SK-N-SH (cell line): ENCODE measurements around the gene ARG2. TPM values are rescaled to one million over a fixed set of nuclear protein-coding genes. Genes with fewer than 3 reads are reported as not detected.

Experiments
- CTCF ChIA-PET: fragments of 300-600, 350-600 bp; formaldehyde crosslinking; extraction: SDS; loops from one replicate; lab custom pipeline; 2021; lab: Yijun Ruan, JAX
- POLR2A ChIA-PET: fragments of 350-600 bp; sonication (Branson Sonifier 250); formaldehyde crosslinking; extraction: SDS; loops from one replicate; lab custom pipeline; 2020; ENCODE audit warnings: antibody characterized with exemption, inconsistent platforms; lab: Yijun Ruan, JAX
- DNase-seq: peaks from one replicate; pipeline ENCODE4 v3.0.0; 2012
- H2AFZ ChIP-seq: fragments of 200-600 bp; sonication (generic); 2 replicates; pipeline ENCODE4 v1.8.1; 2016; ENCODE audit warnings: antibody characterized with exemption, mild to moderate bottlenecking, low read depth
- H3F3A ChIP-seq: fragments of 200-600 bp; sonication (generic); replicated peaks from 2 replicates; pipeline ENCODE3; 2016; ENCODE audit warnings: antibody characterized with exemption, mild to moderate bottlenecking; ENCODE audit not compliant: insufficient read depth
- H3K27ac ChIP-seq, 2 experiments: fragments of 200-500 bp in 1 of 2; fragments of 200-600 bp in 1 of 2; sonication (Bioruptor generic) in 1 of 2; sonication (generic), shearing (Covaris generic) in 1 of 2; 2 replicates each; pipeline versions ENCODE4 v1.5.1 to v1.6.1; 2014 to 2016; ENCODE audit warnings: low read depth in 2 of 2, inconsistent platforms in 1 of 2, low read length in 1 of 2, mild to moderate bottlenecking in 1 of 2, mixed read lengths in 1 of 2
- H3K27me3 ChIP-seq: fragments of 200-600 bp; sonication (generic), shearing (Covaris generic); 2 replicates; pipeline ENCODE4 v1.6.1; 2016; ENCODE audit warnings: mixed run types; ENCODE audit not compliant: insufficient read depth
- H3K36me3 ChIP-seq, 2 experiments: fragments of 200-500 bp in 1 of 2; fragments of 200-600 bp in 1 of 2; sonication (Bioruptor generic) in 1 of 2; sonication (generic) in 1 of 2; replicated peaks in 1 of 2; 2 replicates each; pipeline versions ENCODE3 to v1.5.1; 2014 to 2016; ENCODE audit warnings: low read length in 1 of 2, mild to moderate bottlenecking in 1 of 2; ENCODE audit not compliant: insufficient read depth in 2 of 2, control insufficient read depth in 1 of 2
- H3K4me1 ChIP-seq, 2 experiments: fragments of 200-500 bp in 1 of 2; fragments of 200-600 bp in 1 of 2; sonication (Bioruptor generic) in 1 of 2; sonication (generic), shearing (Covaris generic) in 1 of 2; 2 replicates each; pipeline versions ENCODE4 v1.5.1 to v1.6.1; 2014 to 2016; ENCODE audit warnings: low read depth in 1 of 2, low read length in 1 of 2, mixed run types in 1 of 2; ENCODE audit not compliant: insufficient read depth in 2 of 2, control insufficient read depth in 1 of 2
- H3K4me2 ChIP-seq: fragments of 200-600 bp; sonication (generic), shearing (Covaris generic); 2 replicates; pipeline ENCODE4 v1.6.1; 2017; ENCODE audit warnings: mixed run types
- H3K4me3 ChIP-seq, 2 experiments: fragments of 200-500 bp in 1 of 2; fragments of 200-600 bp in 1 of 2; sonication (Bioruptor generic) in 1 of 2; sonication (generic), shearing (Covaris generic) in 1 of 2; 2 replicates each; pipeline versions ENCODE4 v1.5.1 to v1.8.1; 2014 to 2016; ENCODE audit warnings: low read depth in 2 of 2, inconsistent platforms in 1 of 2, low read length in 1 of 2, mild to moderate bottlenecking in 1 of 2, mixed read lengths in 1 of 2, moderate library complexity in 1 of 2
- H3K79me2 ChIP-seq: fragments of 200-600 bp; sonication (generic); 2 replicates; pipeline ENCODE4 v1.8.1; 2017; ENCODE audit warnings: mild to moderate bottlenecking; ENCODE audit not compliant: insufficient read depth
- H3K9ac ChIP-seq: fragments of 200-600 bp; sonication (generic); 2 replicates; pipeline ENCODE4 v1.6.1; 2017; ENCODE audit warnings: mixed run types
- H3K9me2 ChIP-seq: fragments of 200-600 bp; sonication (generic); 2 replicates; pipeline ENCODE4 v1.6.1; 2017; ENCODE audit warnings: mixed run types
- H3K9me3 ChIP-seq: fragments of 200-600 bp; sonication (generic); 2 replicates; pipeline ENCODE4 v1.6.1; 2017; ENCODE audit warnings: mixed run types, mild to moderate bottlenecking, moderate library complexity
- H4K20me1 ChIP-seq: fragments of 200-600 bp; sonication (generic); 2 replicates; pipeline ENCODE4 v1.6.1; 2017; ENCODE audit warnings: mild to moderate bottlenecking, mixed run types; ENCODE audit not compliant: insufficient read depth
- ELF1 ChIP-seq: IDR thresholded peaks from 2 replicates; pipeline ENCODE4 v1.4.0; 2012
- NFIC ChIP-seq: IDR thresholded peaks from 2 replicates; pipeline ENCODE4 v1.4.0; 2012; ENCODE audit warnings: borderline replicate concordance
- TAF1 ChIP-seq: IDR thresholded peaks from 2 replicates; pipeline ENCODE4 v1.6.1; 2012; ENCODE audit warnings: low read depth, mild to moderate bottlenecking, low read length, moderate library complexity, borderline replicate concordance
- TCF12 ChIP-seq: IDR thresholded peaks from 2 replicates; pipeline ENCODE4 v1.4.0; 2012
- WGBS: methylation state at CpG from one replicate; pipeline ENCODE4 v1.1.6; 2017; ENCODE audit warnings: low lambda C conversion rate; 5-methylcytosine and 5-hydroxymethylcytosine counted together
- polyA plus RNA-seq, 3 experiments: library from polyadenylated mRNA; depleted of rRNA; stranded (reverse); fragments of >200 nt; gene quantifications; 2 replicates each; pipeline ENCODE4 v1.2.3, GENCODE V29; 2012
- TF ChIP-seq, protein P1 (sequence below): IDR thresholded peaks from 2 replicates; pipeline ENCODE4 v1.4.0; 2012; ENCODE audit warnings: low read depth, borderline replicate concordance
- TF ChIP-seq, protein P2 (sequence below): IDR thresholded peaks from 2 replicates; pipeline ENCODE4 v1.6.1; 2012; ENCODE audit warnings: mild to moderate bottlenecking, low read depth, low read length, moderate library complexity
- TF ChIP-seq, protein P3 (sequence below): fragments of 150-350 bp; IDR thresholded peaks from 2 replicates; pipeline ENCODE4 v1.6.1; 2016; ENCODE audit warnings: mild to moderate bottlenecking, low read depth, low read length
- TF ChIP-seq, protein P4 (sequence below): IDR thresholded peaks from 2 replicates; pipeline ENCODE4 v1.4.0; 2012; ENCODE audit warnings: low read depth, borderline replicate concordance
- TF ChIP-seq, protein P5 (sequence below): fragments of 200-600 bp; sonication (generic); IDR thresholded peaks from 2 replicates; pipeline ENCODE4 v1.6.1; 2017; ENCODE audit warnings: antibody characterized with exemption, mild to moderate bottlenecking, moderate library complexity
- TF ChIP-seq, protein P6 (sequence below): fragments of 150-350 bp; IDR thresholded peaks from 2 replicates; pipeline ENCODE4 v1.6.1; 2017; ENCODE audit warnings: antibody characterized with exemption, low read length, low read depth, borderline replicate concordance
- TF ChIP-seq, protein P7 (sequence below): IDR thresholded peaks from 2 replicates; pipeline ENCODE4; 2012

ARG2 gene
- polyA plus RNA-seq, 1 of the 3 experiments (the other 2 are of a cell fraction) = 2.6 TPM

DNA sequence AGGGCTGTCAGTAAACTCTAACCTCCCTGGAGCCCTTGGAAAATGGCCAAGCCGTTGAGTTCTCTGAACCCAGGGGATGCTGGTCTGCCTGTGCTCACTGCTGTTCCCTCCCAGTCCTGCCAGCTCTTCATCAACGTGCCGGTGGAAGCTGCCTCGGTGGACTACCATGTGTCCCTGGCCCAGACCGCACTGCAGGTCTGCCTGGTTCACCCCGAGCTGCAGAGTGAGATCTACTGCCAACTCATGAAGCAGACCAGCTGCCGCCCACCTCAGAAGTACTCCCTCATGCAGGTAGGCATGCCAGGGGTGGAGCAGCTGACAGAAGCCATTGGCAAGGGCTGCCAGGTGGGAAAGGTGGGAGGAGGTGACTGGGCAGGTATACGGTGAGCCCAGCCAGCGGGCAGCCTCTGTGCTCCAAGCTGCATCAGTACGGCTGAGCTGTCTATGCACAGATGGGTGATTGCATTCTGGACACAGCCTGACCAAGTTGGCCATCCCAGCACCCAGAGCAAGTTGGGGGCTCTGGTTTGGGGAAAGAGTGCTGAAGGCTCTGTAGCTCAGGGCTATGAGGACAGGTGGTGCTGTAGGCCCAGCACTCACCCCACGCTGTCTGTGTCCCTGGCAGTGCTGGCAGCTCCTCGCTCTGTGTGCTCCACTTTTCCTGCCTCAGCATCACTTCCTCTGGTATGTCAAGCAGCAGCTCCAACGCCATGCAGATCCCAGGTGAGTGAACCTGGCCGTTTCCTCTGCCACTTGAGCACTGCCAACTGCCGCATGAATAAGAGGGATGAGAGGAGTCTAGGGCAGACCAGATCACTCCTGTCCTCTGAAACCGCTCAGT lies 41.6 kb upstream of the ARG2 start:
- Histone ChIP-seq H3F3A (no peaks in the 10 kb centered on the region), H3K27ac (no peak overlapping the region), H3K36me3 (no peaks in the 10 kb centered on the region), H3K9ac (no peak overlapping the region), H3K79me2 (no peaks in the 10 kb centered on the region), H3K4me2 (no peak overlapping the region), H3K9me2 (no peaks in the 10 kb centered on the region), H3K4me3 (no peak overlapping the region), H2AFZ (no peak overlapping the region)
- POLR2A ChIA-PET = no interaction called here
- no peak for DNase-seq
- 80% methylated on average over 12 of the region's 16 CpGs for WGBS
- TF ChIP-seq NFIC (no peak), TAF1 (no peak), TCF12 (no peak), ELF1 (no peak)
- TF ChIP-seq, protein P1, sequence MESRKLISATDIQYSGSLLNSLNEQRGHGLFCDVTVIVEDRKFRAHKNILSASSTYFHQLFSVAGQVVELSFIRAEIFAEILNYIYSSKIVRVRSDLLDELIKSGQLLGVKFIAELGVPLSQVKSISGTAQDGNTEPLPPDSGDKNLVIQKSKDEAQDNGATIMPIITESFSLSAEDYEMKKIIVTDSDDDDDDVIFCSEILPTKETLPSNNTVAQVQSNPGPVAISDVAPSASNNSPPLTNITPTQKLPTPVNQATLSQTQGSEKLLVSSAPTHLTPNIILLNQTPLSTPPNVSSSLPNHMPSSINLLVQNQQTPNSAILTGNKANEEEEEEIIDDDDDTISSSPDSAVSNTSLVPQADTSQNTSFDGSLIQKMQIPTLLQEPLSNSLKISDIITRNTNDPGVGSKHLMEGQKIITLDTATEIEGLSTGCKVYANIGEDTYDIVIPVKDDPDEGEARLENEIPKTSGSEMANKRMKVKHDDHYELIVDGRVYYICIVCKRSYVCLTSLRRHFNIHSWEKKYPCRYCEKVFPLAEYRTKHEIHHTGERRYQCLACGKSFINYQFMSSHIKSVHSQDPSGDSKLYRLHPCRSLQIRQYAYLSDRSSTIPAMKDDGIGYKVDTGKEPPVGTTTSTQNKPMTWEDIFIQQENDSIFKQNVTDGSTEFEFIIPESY = no peak
- TF ChIP-seq, protein P2, sequence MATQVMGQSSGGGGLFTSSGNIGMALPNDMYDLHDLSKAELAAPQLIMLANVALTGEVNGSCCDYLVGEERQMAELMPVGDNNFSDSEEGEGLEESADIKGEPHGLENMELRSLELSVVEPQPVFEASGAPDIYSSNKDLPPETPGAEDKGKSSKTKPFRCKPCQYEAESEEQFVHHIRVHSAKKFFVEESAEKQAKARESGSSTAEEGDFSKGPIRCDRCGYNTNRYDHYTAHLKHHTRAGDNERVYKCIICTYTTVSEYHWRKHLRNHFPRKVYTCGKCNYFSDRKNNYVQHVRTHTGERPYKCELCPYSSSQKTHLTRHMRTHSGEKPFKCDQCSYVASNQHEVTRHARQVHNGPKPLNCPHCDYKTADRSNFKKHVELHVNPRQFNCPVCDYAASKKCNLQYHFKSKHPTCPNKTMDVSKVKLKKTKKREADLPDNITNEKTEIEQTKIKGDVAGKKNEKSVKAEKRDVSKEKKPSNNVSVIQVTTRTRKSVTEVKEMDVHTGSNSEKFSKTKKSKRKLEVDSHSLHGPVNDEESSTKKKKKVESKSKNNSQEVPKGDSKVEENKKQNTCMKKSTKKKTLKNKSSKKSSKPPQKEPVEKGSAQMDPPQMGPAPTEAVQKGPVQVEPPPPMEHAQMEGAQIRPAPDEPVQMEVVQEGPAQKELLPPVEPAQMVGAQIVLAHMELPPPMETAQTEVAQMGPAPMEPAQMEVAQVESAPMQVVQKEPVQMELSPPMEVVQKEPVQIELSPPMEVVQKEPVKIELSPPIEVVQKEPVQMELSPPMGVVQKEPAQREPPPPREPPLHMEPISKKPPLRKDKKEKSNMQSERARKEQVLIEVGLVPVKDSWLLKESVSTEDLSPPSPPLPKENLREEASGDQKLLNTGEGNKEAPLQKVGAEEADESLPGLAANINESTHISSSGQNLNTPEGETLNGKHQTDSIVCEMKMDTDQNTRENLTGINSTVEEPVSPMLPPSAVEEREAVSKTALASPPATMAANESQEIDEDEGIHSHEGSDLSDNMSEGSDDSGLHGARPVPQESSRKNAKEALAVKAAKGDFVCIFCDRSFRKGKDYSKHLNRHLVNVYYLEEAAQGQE = no peak
- TF ChIP-seq, protein P3, sequence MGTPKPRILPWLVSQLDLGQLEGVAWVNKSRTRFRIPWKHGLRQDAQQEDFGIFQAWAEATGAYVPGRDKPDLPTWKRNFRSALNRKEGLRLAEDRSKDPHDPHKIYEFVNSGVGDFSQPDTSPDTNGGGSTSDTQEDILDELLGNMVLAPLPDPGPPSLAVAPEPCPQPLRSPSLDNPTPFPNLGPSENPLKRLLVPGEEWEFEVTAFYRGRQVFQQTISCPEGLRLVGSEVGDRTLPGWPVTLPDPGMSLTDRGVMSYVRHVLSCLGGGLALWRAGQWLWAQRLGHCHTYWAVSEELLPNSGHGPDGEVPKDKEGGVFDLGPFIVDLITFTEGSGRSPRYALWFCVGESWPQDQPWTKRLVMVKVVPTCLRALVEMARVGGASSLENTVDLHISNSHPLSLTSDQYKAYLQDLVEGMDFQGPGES = no peak
- TF ChIP-seq, protein P4, sequence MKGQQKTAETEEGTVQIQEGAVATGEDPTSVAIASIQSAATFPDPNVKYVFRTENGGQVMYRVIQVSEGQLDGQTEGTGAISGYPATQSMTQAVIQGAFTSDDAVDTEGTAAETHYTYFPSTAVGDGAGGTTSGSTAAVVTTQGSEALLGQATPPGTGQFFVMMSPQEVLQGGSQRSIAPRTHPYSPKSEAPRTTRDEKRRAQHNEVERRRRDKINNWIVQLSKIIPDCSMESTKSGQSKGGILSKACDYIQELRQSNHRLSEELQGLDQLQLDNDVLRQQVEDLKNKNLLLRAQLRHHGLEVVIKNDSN = no peak
- TF ChIP-seq, protein P5, sequence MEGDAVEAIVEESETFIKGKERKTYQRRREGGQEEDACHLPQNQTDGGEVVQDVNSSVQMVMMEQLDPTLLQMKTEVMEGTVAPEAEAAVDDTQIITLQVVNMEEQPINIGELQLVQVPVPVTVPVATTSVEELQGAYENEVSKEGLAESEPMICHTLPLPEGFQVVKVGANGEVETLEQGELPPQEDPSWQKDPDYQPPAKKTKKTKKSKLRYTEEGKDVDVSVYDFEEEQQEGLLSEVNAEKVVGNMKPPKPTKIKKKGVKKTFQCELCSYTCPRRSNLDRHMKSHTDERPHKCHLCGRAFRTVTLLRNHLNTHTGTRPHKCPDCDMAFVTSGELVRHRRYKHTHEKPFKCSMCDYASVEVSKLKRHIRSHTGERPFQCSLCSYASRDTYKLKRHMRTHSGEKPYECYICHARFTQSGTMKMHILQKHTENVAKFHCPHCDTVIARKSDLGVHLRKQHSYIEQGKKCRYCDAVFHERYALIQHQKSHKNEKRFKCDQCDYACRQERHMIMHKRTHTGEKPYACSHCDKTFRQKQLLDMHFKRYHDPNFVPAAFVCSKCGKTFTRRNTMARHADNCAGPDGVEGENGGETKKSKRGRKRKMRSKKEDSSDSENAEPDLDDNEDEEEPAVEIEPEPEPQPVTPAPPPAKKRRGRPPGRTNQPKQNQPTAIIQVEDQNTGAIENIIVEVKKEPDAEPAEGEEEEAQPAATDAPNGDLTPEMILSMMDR = no peak
- TF ChIP-seq, protein P6, sequence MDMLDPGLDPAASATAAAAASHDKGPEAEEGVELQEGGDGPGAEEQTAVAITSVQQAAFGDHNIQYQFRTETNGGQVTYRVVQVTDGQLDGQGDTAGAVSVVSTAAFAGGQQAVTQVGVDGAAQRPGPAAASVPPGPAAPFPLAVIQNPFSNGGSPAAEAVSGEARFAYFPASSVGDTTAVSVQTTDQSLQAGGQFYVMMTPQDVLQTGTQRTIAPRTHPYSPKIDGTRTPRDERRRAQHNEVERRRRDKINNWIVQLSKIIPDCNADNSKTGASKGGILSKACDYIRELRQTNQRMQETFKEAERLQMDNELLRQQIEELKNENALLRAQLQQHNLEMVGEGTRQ = no peak
- TF ChIP-seq, protein P7, sequence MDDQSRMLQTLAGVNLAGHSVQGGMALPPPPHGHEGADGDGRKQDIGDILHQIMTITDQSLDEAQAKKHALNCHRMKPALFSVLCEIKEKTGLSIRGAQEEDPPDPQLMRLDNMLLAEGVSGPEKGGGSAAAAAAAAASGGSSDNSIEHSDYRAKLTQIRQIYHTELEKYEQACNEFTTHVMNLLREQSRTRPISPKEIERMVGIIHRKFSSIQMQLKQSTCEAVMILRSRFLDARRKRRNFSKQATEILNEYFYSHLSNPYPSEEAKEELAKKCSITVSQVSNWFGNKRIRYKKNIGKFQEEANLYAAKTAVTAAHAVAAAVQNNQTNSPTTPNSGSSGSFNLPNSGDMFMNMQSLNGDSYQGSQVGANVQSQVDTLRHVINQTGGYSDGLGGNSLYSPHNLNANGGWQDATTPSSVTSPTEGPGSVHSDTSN = no peak
- TF ChIP-seq, all 33 proteins: peak for 0
- no peaks in the 10 kb centered on the region for H3K9me3 ChIP-seq
- no peaks in the 10 kb centered on the region for H3K27me3 ChIP-seq
- CTCF ChIA-PET = interaction anchor here (1.4 to 24.4 kb wide), 5 partner anchors 21 to 151 kb away, joined by 3 to 237 read pairs (median 14); partner anchors contain the start of genes PIGH and RDH12
- no peaks in the 10 kb centered on the region; a peak in 1 of 4 replicates for H3K4me1 ChIP-seq
- H4K20me1 ChIP-seq = no peaks in the 10 kb centered on the region
